ENCODE measurements around the gene NOX5. TPM values are rescaled to one million over a fixed set of nuclear protein-coding genes. Genes with fewer than 3 reads are reported as not detected.

Gene NOX5
- polyA plus RNA-seq, 1 donor from 2014 or later = not detected

DNA sequence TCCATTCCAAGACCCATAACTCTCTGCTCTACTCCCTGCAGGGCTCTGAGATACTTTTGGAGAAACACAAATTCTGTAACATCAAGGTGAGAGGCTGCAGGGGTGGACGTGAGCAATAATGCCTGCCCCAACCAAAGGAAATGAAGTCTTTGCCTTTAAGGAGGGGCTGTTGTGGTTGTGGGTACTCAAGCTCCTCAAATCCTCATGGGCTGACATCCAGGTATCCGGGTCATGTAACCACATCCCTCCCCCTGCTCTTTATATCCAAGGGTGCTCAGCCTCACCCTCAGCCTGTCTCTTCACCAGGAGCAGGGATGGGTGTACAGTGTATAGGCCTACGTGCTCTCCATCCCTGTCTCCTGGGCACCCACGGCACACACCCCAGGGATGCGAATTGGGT, 32.3 kb downstream of the NOX5 start:
- no peaks in the 10 kb centered on the region for H3F3A ChIP-seq (ENCODE audit: insufficient read depth, low read length, poor library complexity, severe bottlenecking)
- no peak overlapping the region for H3K4me2 ChIP-seq (ENCODE audit: low read length)
- H3K9me2 ChIP-seq (ENCODE audit: insufficient read depth, low read length) = no peaks in the 10 kb centered on the region
- no peaks in the 10 kb centered on the region for H3K9me3 ChIP-seq (ENCODE audit: low read length)
- H3K9ac ChIP-seq (ENCODE audit: low read length) = no peak overlapping the region
- no peak for TF ChIP-seq SMC3 (conservative IDR thresholded peaks at IDR 0.05; ENCODE audit: poor library complexity)
- TF ChIP-seq EP300 (conservative IDR thresholded peaks at IDR 0.05; ENCODE audit: poor library complexity, severe bottlenecking) = no peak
- no peak for TF ChIP-seq MXI1 (conservative IDR thresholded peaks at IDR 0.05; ENCODE audit: poor library complexity, severe bottlenecking)
- no peak for TF ChIP-seq RAD21 (conservative IDR thresholded peaks at IDR 0.05)
- TF ChIP-seq, protein P1, sequence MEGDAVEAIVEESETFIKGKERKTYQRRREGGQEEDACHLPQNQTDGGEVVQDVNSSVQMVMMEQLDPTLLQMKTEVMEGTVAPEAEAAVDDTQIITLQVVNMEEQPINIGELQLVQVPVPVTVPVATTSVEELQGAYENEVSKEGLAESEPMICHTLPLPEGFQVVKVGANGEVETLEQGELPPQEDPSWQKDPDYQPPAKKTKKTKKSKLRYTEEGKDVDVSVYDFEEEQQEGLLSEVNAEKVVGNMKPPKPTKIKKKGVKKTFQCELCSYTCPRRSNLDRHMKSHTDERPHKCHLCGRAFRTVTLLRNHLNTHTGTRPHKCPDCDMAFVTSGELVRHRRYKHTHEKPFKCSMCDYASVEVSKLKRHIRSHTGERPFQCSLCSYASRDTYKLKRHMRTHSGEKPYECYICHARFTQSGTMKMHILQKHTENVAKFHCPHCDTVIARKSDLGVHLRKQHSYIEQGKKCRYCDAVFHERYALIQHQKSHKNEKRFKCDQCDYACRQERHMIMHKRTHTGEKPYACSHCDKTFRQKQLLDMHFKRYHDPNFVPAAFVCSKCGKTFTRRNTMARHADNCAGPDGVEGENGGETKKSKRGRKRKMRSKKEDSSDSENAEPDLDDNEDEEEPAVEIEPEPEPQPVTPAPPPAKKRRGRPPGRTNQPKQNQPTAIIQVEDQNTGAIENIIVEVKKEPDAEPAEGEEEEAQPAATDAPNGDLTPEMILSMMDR (IDR thresholded peaks at IDR 0.05; ENCODE audit: poor library complexity, severe bottlenecking) = no peak
- TF ChIP-seq POLR2AphosphoS5 (IDR thresholded peaks at IDR 0.05) = no peak
- no peak for TF ChIP-seq EZH2 (IDR thresholded peaks at IDR 0.05; ENCODE audit: borderline replicate concordance, insufficient read depth, low read length, poor library complexity, severe bottlenecking)
- TF ChIP-seq, protein P2, sequence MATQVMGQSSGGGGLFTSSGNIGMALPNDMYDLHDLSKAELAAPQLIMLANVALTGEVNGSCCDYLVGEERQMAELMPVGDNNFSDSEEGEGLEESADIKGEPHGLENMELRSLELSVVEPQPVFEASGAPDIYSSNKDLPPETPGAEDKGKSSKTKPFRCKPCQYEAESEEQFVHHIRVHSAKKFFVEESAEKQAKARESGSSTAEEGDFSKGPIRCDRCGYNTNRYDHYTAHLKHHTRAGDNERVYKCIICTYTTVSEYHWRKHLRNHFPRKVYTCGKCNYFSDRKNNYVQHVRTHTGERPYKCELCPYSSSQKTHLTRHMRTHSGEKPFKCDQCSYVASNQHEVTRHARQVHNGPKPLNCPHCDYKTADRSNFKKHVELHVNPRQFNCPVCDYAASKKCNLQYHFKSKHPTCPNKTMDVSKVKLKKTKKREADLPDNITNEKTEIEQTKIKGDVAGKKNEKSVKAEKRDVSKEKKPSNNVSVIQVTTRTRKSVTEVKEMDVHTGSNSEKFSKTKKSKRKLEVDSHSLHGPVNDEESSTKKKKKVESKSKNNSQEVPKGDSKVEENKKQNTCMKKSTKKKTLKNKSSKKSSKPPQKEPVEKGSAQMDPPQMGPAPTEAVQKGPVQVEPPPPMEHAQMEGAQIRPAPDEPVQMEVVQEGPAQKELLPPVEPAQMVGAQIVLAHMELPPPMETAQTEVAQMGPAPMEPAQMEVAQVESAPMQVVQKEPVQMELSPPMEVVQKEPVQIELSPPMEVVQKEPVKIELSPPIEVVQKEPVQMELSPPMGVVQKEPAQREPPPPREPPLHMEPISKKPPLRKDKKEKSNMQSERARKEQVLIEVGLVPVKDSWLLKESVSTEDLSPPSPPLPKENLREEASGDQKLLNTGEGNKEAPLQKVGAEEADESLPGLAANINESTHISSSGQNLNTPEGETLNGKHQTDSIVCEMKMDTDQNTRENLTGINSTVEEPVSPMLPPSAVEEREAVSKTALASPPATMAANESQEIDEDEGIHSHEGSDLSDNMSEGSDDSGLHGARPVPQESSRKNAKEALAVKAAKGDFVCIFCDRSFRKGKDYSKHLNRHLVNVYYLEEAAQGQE (IDR thresholded peaks at IDR 0.05; ENCODE audit: borderline replicate concordance) = no peak
- TF ChIP-seq TAF1 (IDR thresholded peaks at IDR 0.05; ENCODE audit: low read depth) = no peak
- no peak overlapping the region for H3K4me3 ChIP-seq (ENCODE audit: low read length)
- H3K36me3 ChIP-seq (ENCODE audit: insufficient read depth, low read length) = no peaks in the 10 kb centered on the region
- H2AFZ ChIP-seq (ENCODE audit: low read depth, low read length) = no peak overlapping the region
- H3K27ac ChIP-seq (ENCODE audit: low read length) = no peak overlapping the region
- H4K20me1 ChIP-seq (ENCODE audit: insufficient read depth) = no peaks in the 10 kb centered on the region
- no peaks in the 10 kb centered on the region for H3K27me3 ChIP-seq (ENCODE audit: insufficient read depth, low read depth, low read length)
- no peaks in the 10 kb centered on the region for H3K79me2 ChIP-seq (replicated peaks; ENCODE audit: insufficient read depth, low read length)

DNA sequence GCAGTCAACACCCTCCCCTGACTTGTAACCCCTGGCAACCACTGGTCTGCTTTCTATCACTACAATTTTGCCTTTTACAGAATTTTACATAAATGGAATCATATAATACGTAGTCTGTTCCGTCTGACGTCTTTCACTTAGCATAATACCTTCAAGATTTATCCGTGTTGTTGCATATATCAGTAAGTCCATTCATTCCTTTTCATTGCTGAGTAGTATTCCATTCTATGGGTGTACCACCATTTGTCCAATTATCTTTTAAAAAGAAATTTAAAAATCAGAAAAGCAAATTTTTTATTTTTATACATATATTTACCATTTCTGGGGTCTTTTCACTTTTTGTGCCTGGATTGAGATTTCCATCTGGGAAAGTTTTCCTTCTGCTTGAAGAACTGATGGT, 35.5 kb downstream of the NOX5 start:
- Histone ChIP-seq H3K27me3 (ENCODE audit: insufficient read depth, low read depth, low read length) (no peaks in the 10 kb centered on the region), H3K4me2 (ENCODE audit: low read length) (no peak overlapping the region), H3K36me3 (ENCODE audit: insufficient read depth, low read length) (no peaks in the 10 kb centered on the region), H3F3A (ENCODE audit: insufficient read depth, low read length, poor library complexity, severe bottlenecking) (no peaks in the 10 kb centered on the region), H3K9ac (ENCODE audit: low read length) (no peak overlapping the region), H3K9me2 (ENCODE audit: insufficient read depth, low read length) (no peaks in the 10 kb centered on the region), H2AFZ (ENCODE audit: low read depth, low read length) (no peak overlapping the region), H3K79me2 (replicated peaks; ENCODE audit: insufficient read depth, low read length) (no peaks in the 10 kb centered on the region), H3K4me3 (ENCODE audit: low read length) (no peak overlapping the region), H3K9me3 (ENCODE audit: low read length) (no peaks in the 10 kb centered on the region), H4K20me1 (ENCODE audit: insufficient read depth) (no peaks in the 10 kb centered on the region), H3K27ac (ENCODE audit: low read length) (no peak overlapping the region)
- TF ChIP-seq EZH2 (IDR thresholded peaks at IDR 0.05; ENCODE audit: borderline replicate concordance, insufficient read depth, low read length, poor library complexity, severe bottlenecking) (no peak), EP300 (conservative IDR thresholded peaks at IDR 0.05; ENCODE audit: poor library complexity, severe bottlenecking) (no peak), SMC3 (conservative IDR thresholded peaks at IDR 0.05; ENCODE audit: poor library complexity) (no peak), RAD21 (conservative IDR thresholded peaks at IDR 0.05) (no peak), MXI1 (conservative IDR thresholded peaks at IDR 0.05; ENCODE audit: poor library complexity, severe bottlenecking) (no peak), TAF1 (IDR thresholded peaks at IDR 0.05; ENCODE audit: low read depth) (no peak), POLR2AphosphoS5 (IDR thresholded peaks at IDR 0.05) (no peak)
- TF ChIP-seq, protein P1 (IDR thresholded peaks at IDR 0.05; ENCODE audit: poor library complexity, severe bottlenecking) = no peak
- TF ChIP-seq, protein P2 (IDR thresholded peaks at IDR 0.05; ENCODE audit: borderline replicate concordance) = no peak
